ENCODE data around the gene ATG16L2.

GRCh38 chr11:72768581-72768980 lies 45.6 kb upstream of the ATG16L2 start:
- TF ChIP-seq CTCF (conservative IDR thresholded peaks at IDR 0.05 in 1 of 2, IDR thresholded peaks at IDR 0.05 in 1 of 2; ENCODE audit: low read depth in 1 of 2, low read length in 2 of 2) (no peak), EZH2 (IDR thresholded peaks at IDR 0.05; ENCODE audit: low read length, missing control alignments) (no peak)

Data from fibroblast of lung (primary cell).